Measurements from ENCODE around the gene NID1.

The NID1 gene, protein sequence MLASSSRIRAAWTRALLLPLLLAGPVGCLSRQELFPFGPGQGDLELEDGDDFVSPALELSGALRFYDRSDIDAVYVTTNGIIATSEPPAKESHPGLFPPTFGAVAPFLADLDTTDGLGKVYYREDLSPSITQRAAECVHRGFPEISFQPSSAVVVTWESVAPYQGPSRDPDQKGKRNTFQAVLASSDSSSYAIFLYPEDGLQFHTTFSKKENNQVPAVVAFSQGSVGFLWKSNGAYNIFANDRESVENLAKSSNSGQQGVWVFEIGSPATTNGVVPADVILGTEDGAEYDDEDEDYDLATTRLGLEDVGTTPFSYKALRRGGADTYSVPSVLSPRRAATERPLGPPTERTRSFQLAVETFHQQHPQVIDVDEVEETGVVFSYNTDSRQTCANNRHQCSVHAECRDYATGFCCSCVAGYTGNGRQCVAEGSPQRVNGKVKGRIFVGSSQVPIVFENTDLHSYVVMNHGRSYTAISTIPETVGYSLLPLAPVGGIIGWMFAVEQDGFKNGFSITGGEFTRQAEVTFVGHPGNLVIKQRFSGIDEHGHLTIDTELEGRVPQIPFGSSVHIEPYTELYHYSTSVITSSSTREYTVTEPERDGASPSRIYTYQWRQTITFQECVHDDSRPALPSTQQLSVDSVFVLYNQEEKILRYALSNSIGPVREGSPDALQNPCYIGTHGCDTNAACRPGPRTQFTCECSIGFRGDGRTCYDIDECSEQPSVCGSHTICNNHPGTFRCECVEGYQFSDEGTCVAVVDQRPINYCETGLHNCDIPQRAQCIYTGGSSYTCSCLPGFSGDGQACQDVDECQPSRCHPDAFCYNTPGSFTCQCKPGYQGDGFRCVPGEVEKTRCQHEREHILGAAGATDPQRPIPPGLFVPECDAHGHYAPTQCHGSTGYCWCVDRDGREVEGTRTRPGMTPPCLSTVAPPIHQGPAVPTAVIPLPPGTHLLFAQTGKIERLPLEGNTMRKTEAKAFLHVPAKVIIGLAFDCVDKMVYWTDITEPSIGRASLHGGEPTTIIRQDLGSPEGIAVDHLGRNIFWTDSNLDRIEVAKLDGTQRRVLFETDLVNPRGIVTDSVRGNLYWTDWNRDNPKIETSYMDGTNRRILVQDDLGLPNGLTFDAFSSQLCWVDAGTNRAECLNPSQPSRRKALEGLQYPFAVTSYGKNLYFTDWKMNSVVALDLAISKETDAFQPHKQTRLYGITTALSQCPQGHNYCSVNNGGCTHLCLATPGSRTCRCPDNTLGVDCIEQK

GRCh38 chr1:236064674-236065508 is at the start of gene NID1:
NID1 (minus strand) TSS chr1:236065090; CDS start chr1:236065079, 11 bp downstream.
- H3K4me1 ChIP-seq (ENCODE audit: insufficient read depth, insufficient read length) = peaks cover 4% of the 10 kb centered on the region
- peak within 1 kb of the TSS; percentile 91 for H3K9ac ChIP-seq (ENCODE audit: insufficient read length, low read depth)
- no peak for TF ChIP-seq SUZ12 (IDR thresholded peaks at IDR 0.05; ENCODE audit: extremely low read depth, insufficient read depth, insufficient read length)
- TF ChIP-seq YY1 (IDR thresholded peaks at IDR 0.05; ENCODE audit: insufficient read depth, insufficient read length) = no peak
- TF ChIP-seq ZNF274 (IDR thresholded peaks at IDR 0.05; ENCODE audit: low read depth, low read length) = no peak
- peak; percentile 72 for DNase-seq (ENCODE audit: low read depth, low spot score)
- H3K36me3 ChIP-seq (ENCODE audit: insufficient read depth, insufficient read length, low read length) = peaks cover 9% of the 10 kb centered on the region
- H3K9me3 ChIP-seq (ENCODE audit: insufficient read depth, low read length) = no peaks in the 10 kb centered on the region
- peaks cover 52% of the 10 kb centered on the region for H3K27me3 ChIP-seq (ENCODE audit: insufficient read depth, insufficient read length)
- peak within 1 kb of the TSS; percentile 84 for H3K4me3 ChIP-seq (ENCODE audit: insufficient read length, low read depth)

DNA sequence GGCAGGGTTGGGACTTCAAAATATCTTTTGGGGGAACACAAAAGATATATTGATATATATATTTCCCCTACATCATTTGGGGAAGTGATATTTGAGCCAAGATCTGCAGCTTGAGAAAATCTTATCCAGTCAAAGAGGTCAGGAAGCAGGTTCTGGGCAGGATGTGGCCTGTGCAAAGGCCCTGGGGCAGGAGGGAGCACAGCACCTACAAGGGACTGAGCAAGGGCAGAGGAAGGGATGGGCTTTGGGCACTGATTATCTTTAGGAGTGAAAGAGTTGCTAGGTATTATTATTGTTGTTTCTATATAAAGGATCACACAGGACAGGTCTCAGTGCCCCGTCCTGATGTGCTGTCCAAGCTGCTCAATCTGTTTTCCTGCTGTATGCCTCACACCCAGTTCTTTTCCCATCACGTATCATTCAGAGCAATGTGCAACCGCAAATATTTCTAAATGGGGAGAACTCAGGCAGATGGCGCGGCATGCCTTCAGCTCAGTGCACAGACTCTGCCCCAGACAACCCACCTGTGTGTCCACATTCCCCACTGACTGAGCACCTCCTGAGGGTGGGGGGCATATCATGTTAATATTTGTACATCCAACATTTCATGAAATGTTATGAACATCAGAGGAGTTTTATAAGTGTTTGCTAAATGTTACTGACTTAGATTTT is 49.3 kb upstream of the NID1 start:
- no peaks in the 10 kb centered on the region for H3K36me3 ChIP-seq (ENCODE audit: insufficient read depth, insufficient read length, low read length)
- H3K4me1 ChIP-seq (ENCODE audit: insufficient read depth, insufficient read length) = no peaks in the 10 kb centered on the region
- DNase-seq (ENCODE audit: low read depth, low spot score) = no peak
- no peak for TF ChIP-seq ZNF274 (IDR thresholded peaks at IDR 0.05; ENCODE audit: low read depth, low read length)
- TF ChIP-seq YY1 (IDR thresholded peaks at IDR 0.05; ENCODE audit: insufficient read depth, insufficient read length) = no peak
- TF ChIP-seq SUZ12 (IDR thresholded peaks at IDR 0.05; ENCODE audit: extremely low read depth, insufficient read depth, insufficient read length) = no peak
- no peak overlapping the region for H3K9ac ChIP-seq (ENCODE audit: insufficient read length, low read depth)
- no peaks in the 10 kb centered on the region for H3K27me3 ChIP-seq (ENCODE audit: insufficient read depth, insufficient read length)
- no peaks in the 10 kb centered on the region for H3K9me3 ChIP-seq (ENCODE audit: insufficient read depth, low read length)
- no peak overlapping the region for H3K4me3 ChIP-seq (ENCODE audit: insufficient read length, low read depth)

GRCh38 chr1:236113324-236114032 is 48.6 kb upstream of the NID1 start:
- DNase-seq (ENCODE audit: low read depth, low spot score) = no peak
- Histone ChIP-seq H3K27me3 (ENCODE audit: insufficient read depth, insufficient read length) (no peaks in the 10 kb centered on the region), H3K9ac (ENCODE audit: insufficient read length, low read depth) (no peak overlapping the region), H3K4me1 (ENCODE audit: insufficient read depth, insufficient read length) (no peaks in the 10 kb centered on the region), H3K9me3 (ENCODE audit: insufficient read depth, low read length) (no peaks in the 10 kb centered on the region), H3K36me3 (ENCODE audit: insufficient read depth, insufficient read length, low read length) (no peaks in the 10 kb centered on the region), H3K4me3 (ENCODE audit: insufficient read length, low read depth) (no peak overlapping the region)
- TF ChIP-seq YY1 (IDR thresholded peaks at IDR 0.05; ENCODE audit: insufficient read depth, insufficient read length) (no peak), ZNF274 (IDR thresholded peaks at IDR 0.05; ENCODE audit: low read depth, low read length) (no peak), SUZ12 (IDR thresholded peaks at IDR 0.05; ENCODE audit: extremely low read depth, insufficient read depth, insufficient read length) (no peak)

DNA sequence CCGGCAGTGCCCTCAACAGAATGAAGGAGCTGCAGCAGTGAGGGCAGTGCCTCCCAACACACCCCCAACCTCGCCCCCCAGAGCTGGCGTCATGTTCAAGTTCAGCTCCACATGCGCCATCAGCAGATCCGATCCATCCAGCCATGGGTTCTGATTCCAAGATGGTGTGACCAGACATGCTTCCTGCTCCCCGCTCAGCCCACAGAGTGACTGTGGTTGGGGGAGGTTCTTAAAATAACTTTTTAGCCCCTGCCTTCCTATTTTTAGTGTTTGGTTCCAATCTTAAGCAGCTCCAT is 47.4 kb upstream of the NID1 start:
- Histone ChIP-seq H3K36me3 (ENCODE audit: insufficient read depth, insufficient read length, low read length) (no peaks in the 10 kb centered on the region), H3K4me3 (ENCODE audit: insufficient read length, low read depth) (no peak overlapping the region), H3K9ac (ENCODE audit: insufficient read length, low read depth) (no peak overlapping the region), H3K27me3 (ENCODE audit: insufficient read depth, insufficient read length) (no peaks in the 10 kb centered on the region), H3K4me1 (ENCODE audit: insufficient read depth, insufficient read length) (no peaks in the 10 kb centered on the region), H3K9me3 (ENCODE audit: insufficient read depth, low read length) (no peaks in the 10 kb centered on the region)
- TF ChIP-seq ZNF274 (IDR thresholded peaks at IDR 0.05; ENCODE audit: low read depth, low read length) (no peak), YY1 (IDR thresholded peaks at IDR 0.05; ENCODE audit: insufficient read depth, insufficient read length) (no peak), SUZ12 (IDR thresholded peaks at IDR 0.05; ENCODE audit: extremely low read depth, insufficient read depth, insufficient read length) (no peak)
- no peak for DNase-seq (ENCODE audit: low read depth, low spot score)

DNA sequence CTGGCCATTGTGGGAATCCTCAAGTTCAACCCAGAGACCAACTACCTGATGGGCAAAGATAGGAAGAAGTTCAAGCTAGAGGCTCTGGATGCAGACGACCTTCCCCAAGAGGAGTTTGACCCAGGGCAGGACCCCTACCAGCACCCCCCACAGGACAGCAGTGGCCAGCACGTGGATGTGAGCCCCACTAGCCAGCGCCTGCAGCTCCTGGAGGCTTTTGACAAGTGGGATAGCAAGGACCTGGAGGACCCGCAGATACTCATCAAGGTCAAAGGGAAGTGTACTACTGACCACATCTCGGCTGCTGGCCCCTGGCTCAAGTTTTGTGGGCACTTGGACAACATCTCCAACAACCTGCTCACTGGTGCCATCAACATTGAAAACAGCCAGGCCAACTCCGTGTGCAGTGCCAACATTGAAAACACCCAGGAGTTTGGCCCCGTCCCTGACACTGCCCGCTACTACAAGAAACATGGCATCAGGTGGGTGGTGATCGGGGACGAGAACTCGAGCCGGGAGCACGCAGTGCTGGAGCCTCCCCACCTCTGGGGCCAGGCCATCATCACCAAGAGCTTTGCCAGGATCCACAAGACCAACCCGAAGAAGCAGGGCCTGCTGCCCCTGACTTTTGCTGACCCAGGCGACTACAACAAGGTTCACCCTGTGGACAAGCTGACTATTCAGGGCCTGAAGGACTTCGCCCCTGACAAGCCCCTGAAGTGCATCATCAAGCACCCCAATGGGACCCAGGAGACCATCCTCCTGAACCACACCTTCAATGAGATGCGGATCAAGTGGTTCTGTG is 46.8 kb upstream of the NID1 start:
- H3K27me3 ChIP-seq (ENCODE audit: insufficient read depth, insufficient read length) = no peaks in the 10 kb centered on the region
- no peak for DNase-seq (ENCODE audit: low read depth, low spot score)
- H3K4me3 ChIP-seq (ENCODE audit: insufficient read length, low read depth) = no peak overlapping the region
- H3K9me3 ChIP-seq (ENCODE audit: insufficient read depth, low read length) = no peaks in the 10 kb centered on the region
- H3K36me3 ChIP-seq (ENCODE audit: insufficient read depth, insufficient read length, low read length) = no peaks in the 10 kb centered on the region
- no peaks in the 10 kb centered on the region for H3K4me1 ChIP-seq (ENCODE audit: insufficient read depth, insufficient read length)
- H3K9ac ChIP-seq (ENCODE audit: insufficient read length, low read depth) = no peak overlapping the region
- TF ChIP-seq YY1 (IDR thresholded peaks at IDR 0.05; ENCODE audit: insufficient read depth, insufficient read length) = no peak
- TF ChIP-seq SUZ12 (IDR thresholded peaks at IDR 0.05; ENCODE audit: extremely low read depth, insufficient read depth, insufficient read length) = no peak
- no peak for TF ChIP-seq ZNF274 (IDR thresholded peaks at IDR 0.05; ENCODE audit: low read depth, low read length)

Data from NT2/D1 (cell line).